Brain microvascular endothelial cell (primary cell): ENCODE measurements around the gene UBL3.

Source experiments
- DNase-seq: peaks from one replicate; pipeline ENCODE4 v3.0.0-alpha.2; 2020
- H3K27ac ChIP-seq: fragments of 250-450 bp; sonication (Bioruptor Pico); 2 replicates; pipeline ENCODE4 v1.5.1; 2020; ENCODE audit warnings: mild to moderate bottlenecking, moderate library complexity
- H3K27me3 ChIP-seq: fragments of 250-450 bp; sonication (Bioruptor Pico); replicated peaks from 2 replicates; pipeline ENCODE4 v1.5.1; 2020; ENCODE audit warnings: mild to moderate bottlenecking
- H3K36me3 ChIP-seq: fragments of 250-450 bp; sonication (Bioruptor Pico); replicated peaks from 2 replicates; pipeline ENCODE4 v1.5.1; 2020; ENCODE audit warnings: mild to moderate bottlenecking
- H3K4me3 ChIP-seq: 2 replicates; pipeline ENCODE4 v1.5.1; 2011; ENCODE audit warnings: low read depth, mild to moderate bottlenecking, control low read depth, low read length, moderate library complexity
- in situ Hi-C: cut with HindIII; loops from 2 replicates; pipeline ENCODE4 v1.10.0; 2017; ENCODE audit warnings: low sequenced_read_pairs, low pct_ligation_motif_present
- TF ChIP-seq, protein P1 (sequence below): IDR thresholded peaks from 2 replicates; pipeline ENCODE4 v1.5.1; 2011; ENCODE audit warnings: low read depth, mild to moderate bottlenecking, moderate library complexity, low read length, control low read depth, inconsistent platforms; ENCODE audit errors: missing control alignments

Gene UBL3

DNA sequence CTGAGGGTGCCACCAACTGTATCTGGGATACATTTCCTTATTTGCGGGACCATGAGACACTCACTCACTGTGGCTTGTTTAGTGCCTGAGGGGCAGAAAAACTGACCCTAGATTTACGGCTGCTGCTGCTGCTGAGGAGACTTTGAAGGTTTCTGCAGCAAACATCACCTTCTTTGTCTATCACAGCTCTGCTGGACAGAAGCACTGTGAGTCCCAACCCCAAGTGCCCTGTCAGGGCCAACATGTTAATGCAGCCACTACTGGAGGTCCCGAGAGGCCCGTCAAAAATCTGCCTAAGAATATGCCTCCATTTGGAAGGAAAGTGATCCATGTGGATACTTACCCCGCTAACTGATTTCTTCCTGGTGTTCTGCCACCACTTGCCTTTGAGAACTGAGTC lies 37.3 kb upstream of the UBL3 start:
- no peak overlapping the region for H3K4me3 ChIP-seq
- TF ChIP-seq, protein P1, sequence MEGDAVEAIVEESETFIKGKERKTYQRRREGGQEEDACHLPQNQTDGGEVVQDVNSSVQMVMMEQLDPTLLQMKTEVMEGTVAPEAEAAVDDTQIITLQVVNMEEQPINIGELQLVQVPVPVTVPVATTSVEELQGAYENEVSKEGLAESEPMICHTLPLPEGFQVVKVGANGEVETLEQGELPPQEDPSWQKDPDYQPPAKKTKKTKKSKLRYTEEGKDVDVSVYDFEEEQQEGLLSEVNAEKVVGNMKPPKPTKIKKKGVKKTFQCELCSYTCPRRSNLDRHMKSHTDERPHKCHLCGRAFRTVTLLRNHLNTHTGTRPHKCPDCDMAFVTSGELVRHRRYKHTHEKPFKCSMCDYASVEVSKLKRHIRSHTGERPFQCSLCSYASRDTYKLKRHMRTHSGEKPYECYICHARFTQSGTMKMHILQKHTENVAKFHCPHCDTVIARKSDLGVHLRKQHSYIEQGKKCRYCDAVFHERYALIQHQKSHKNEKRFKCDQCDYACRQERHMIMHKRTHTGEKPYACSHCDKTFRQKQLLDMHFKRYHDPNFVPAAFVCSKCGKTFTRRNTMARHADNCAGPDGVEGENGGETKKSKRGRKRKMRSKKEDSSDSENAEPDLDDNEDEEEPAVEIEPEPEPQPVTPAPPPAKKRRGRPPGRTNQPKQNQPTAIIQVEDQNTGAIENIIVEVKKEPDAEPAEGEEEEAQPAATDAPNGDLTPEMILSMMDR = no peak
- H3K36me3 ChIP-seq = no peaks in the 10 kb centered on the region
- in situ Hi-C loops = no loop called here
- no peaks in the 10 kb centered on the region for H3K27me3 ChIP-seq
- H3K27ac ChIP-seq = no peak overlapping the region
- DNase-seq = no peak

- in situ Hi-C loops = no loop called here
- Histone ChIP-seq H3K27ac (no peak overlapping the region), H3K4me3 (no peak overlapping the region), H3K27me3 (no peaks in the 10 kb centered on the region), H3K36me3 (no peaks in the 10 kb centered on the region)
- TF ChIP-seq, protein P1 = no peak
- no peak for DNase-seq
Observed at GRCh38 chr13:29887030-29887557, 36.7 kb upstream of the UBL3 start.

- DNase-seq = no peak
- in situ Hi-C loops = no loop called here
- TF ChIP-seq, protein P1 = no peak
- H3K36me3 ChIP-seq = no peaks in the 10 kb centered on the region
- no peak overlapping the region for H3K4me3 ChIP-seq
- H3K27me3 ChIP-seq = no peaks in the 10 kb centered on the region
- no peak overlapping the region for H3K27ac ChIP-seq
Observed at GRCh38 chr13:29886446-29886845, 36.0 kb upstream of the UBL3 start.

GRCh38 chr13:29885989-29886388 lies 35.6 kb upstream of the UBL3 start:
- Histone ChIP-seq H3K4me3 (no peak overlapping the region), H3K36me3 (no peaks in the 10 kb centered on the region), H3K27ac (no peak overlapping the region), H3K27me3 (no peaks in the 10 kb centered on the region)
- TF ChIP-seq, protein P1 = no peak
- no peak for DNase-seq
- in situ Hi-C loops = no loop called here

GRCh38 chr13:29884671-29885430 lies 34.4 kb upstream of the UBL3 start:
- TF ChIP-seq, protein P1 = no peak
- H3K27ac ChIP-seq = no peak overlapping the region
- no peaks in the 10 kb centered on the region for H3K27me3 ChIP-seq
- in situ Hi-C loops = no loop called here
- no peak overlapping the region for H3K4me3 ChIP-seq
- no peaks in the 10 kb centered on the region for H3K36me3 ChIP-seq
- no peak for DNase-seq
